Stimulated activated naive CD8-positive, alpha-beta T cell treated with anti-CD3 and anti-CD28 coated beads, Interleukin-15, Interleukin-2, amounts not matched to agents 100 ng/mL and 50 ng/mL, for 24 hours (primary cell): Measurements from ENCODE around the gene CCDC97.
"Not testable (repeated sequence)": the region's sequence is repeated elsewhere in the genome, so short reads cannot be mapped to it uniquely, and the experiment has no call there.

Experiments used
- H3K27ac Mint-ChIP-seq: one replicate; pipeline ENCODE4 v1.8.0; 2021; ENCODE audit warnings: mild to moderate bottlenecking, mixed read lengths
- H3K27me3 Mint-ChIP-seq: one replicate; pipeline ENCODE4 v1.8.0; 2021; ENCODE audit warnings: mixed read lengths
- H3K36me3 Mint-ChIP-seq: one replicate; pipeline ENCODE4 v1.8.0; 2021; ENCODE audit warnings: low read depth, mixed read lengths
- H3K4me1 Mint-ChIP-seq: one replicate; pipeline ENCODE4 v1.8.0; 2021; ENCODE audit warnings: low read depth, mixed read lengths
- H3K4me3 Mint-ChIP-seq: one replicate; pipeline ENCODE4 v1.8.0; 2021; ENCODE audit warnings: mild to moderate bottlenecking, mixed read lengths
- H3K9me3 Mint-ChIP-seq: one replicate; pipeline ENCODE4 v1.8.0; 2021; ENCODE audit warnings: mixed read lengths

The CCDC97 gene

GRCh38 chr19:41369769-41370168 lies 59.8 kb downstream of the CCDC97 start:
- Mint-ChIP-seq H3K9me3 (no peaks in the 10 kb centered on the region), H3K27me3 (no peaks in the 10 kb centered on the region), H3K4me1 (peaks cover 13% of the 10 kb centered on the region), H3K36me3 (no peaks in the 10 kb centered on the region), H3K27ac (no peak overlapping the region), H3K4me3 (no peak overlapping the region)

GRCh38 chr19:41371119-41371518 lies 61.1 kb downstream of the CCDC97 start:
- not testable (repeated sequence) for H3K27me3 Mint-ChIP-seq, H3K4me3 Mint-ChIP-seq, H3K36me3 Mint-ChIP-seq, H3K9me3 Mint-ChIP-seq, H3K27ac Mint-ChIP-seq
- peaks cover 12% of the 10 kb centered on the region for H3K4me1 Mint-ChIP-seq

- H3K4me3 Mint-ChIP-seq = no peak overlapping the region
- H3K4me1 Mint-ChIP-seq = peaks cover 10% of the 10 kb centered on the region
- no peak overlapping the region for H3K27ac Mint-ChIP-seq
- no peaks in the 10 kb centered on the region for H3K27me3 Mint-ChIP-seq
- H3K9me3 Mint-ChIP-seq = no peaks in the 10 kb centered on the region
- no peaks in the 10 kb centered on the region for H3K36me3 Mint-ChIP-seq
These were observed 61.6 kb downstream of the CCDC97 start for GRCh38 chr19:41371541-41371940.

- H3K27ac Mint-ChIP-seq = no peak overlapping the region
- H3K4me3 Mint-ChIP-seq = no peak overlapping the region
- H3K4me1 Mint-ChIP-seq = peaks cover 20% of the 10 kb centered on the region
- no peaks in the 10 kb centered on the region for H3K9me3 Mint-ChIP-seq
- H3K27me3 Mint-ChIP-seq = no peaks in the 10 kb centered on the region
- no peaks in the 10 kb centered on the region for H3K36me3 Mint-ChIP-seq
These were observed 62.5 kb downstream of the CCDC97 start for GRCh38 chr19:41372501-41372900.

- no peak overlapping the region for H3K4me3 Mint-ChIP-seq
- no peaks in the 10 kb centered on the region for H3K27me3 Mint-ChIP-seq
- H3K9me3 Mint-ChIP-seq = no peaks in the 10 kb centered on the region
- H3K4me1 Mint-ChIP-seq = peaks cover 27% of the 10 kb centered on the region
- H3K27ac Mint-ChIP-seq = no peak overlapping the region
- H3K36me3 Mint-ChIP-seq = no peaks in the 10 kb centered on the region
These were observed 64.0 kb downstream of the CCDC97 start for GRCh38 chr19:41373993-41374392.
